LNCaP clone FGC (cell line): Measurements from ENCODE around the gene SDF4.

Experiments
- DNase-seq: peaks from one replicate; pipeline ENCODE4 v3.0.0-alpha.2; 2011; ENCODE audit warnings: low read depth
- H3K4me3 ChIP-seq: 2 replicates; pipeline ENCODE4 v1.5.1; 2011; ENCODE audit warnings: mild to moderate bottlenecking, low read depth, low read length, control low read depth
- TF ChIP-seq, protein P1 (sequence below): IDR thresholded peaks from 2 replicates; pipeline ENCODE4 v1.5.1; 2012; ENCODE audit warnings: mild to moderate bottlenecking; ENCODE audit not compliant: control insufficient read depth, insufficient read depth; ENCODE audit errors: extremely low read depth

The SDF4 gene

DNA sequence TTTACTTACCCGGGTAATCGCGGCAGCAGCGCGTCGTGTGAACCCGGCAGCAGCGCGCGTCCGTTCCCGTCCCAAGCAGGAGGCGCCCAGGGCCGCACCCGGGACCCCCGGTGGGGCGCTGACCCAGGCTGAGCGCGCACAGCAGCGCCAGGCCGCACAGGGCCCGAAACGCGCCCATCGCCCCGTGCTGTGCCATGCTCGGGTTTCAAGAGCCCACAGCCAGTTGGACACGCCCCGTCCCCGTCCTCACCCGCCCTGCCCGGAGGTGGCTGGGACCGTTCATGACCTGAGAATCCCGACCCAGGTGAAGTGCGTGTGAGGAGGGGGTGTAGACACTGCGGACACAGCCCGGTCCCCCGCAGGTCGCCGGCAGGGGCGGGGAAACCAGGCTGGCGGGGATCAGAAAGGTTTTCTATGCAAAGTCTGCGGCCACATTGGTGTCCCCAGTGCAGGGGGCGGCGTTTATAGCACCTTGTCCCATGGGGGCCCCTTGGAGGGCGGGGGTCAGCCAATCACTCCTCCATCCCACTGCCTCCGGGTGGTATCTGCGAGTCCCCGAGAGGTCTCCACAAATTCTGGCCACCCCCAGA lies 25.3 kb downstream of the SDF4 start, which contains the start of gene TNFRSF18:
Gene TNFRSF18 (minus strand): TSS at position 217 of the 590 bp plus-strand sequence. CDS start 21 bp downstream, at position 196.
- H3K4me3 ChIP-seq, result peak within 1 kb of the TSS; percentile 13
- TF ChIP-seq, protein P1, sequence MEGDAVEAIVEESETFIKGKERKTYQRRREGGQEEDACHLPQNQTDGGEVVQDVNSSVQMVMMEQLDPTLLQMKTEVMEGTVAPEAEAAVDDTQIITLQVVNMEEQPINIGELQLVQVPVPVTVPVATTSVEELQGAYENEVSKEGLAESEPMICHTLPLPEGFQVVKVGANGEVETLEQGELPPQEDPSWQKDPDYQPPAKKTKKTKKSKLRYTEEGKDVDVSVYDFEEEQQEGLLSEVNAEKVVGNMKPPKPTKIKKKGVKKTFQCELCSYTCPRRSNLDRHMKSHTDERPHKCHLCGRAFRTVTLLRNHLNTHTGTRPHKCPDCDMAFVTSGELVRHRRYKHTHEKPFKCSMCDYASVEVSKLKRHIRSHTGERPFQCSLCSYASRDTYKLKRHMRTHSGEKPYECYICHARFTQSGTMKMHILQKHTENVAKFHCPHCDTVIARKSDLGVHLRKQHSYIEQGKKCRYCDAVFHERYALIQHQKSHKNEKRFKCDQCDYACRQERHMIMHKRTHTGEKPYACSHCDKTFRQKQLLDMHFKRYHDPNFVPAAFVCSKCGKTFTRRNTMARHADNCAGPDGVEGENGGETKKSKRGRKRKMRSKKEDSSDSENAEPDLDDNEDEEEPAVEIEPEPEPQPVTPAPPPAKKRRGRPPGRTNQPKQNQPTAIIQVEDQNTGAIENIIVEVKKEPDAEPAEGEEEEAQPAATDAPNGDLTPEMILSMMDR, result no peak
- DNase-seq, result no peak

DNA sequence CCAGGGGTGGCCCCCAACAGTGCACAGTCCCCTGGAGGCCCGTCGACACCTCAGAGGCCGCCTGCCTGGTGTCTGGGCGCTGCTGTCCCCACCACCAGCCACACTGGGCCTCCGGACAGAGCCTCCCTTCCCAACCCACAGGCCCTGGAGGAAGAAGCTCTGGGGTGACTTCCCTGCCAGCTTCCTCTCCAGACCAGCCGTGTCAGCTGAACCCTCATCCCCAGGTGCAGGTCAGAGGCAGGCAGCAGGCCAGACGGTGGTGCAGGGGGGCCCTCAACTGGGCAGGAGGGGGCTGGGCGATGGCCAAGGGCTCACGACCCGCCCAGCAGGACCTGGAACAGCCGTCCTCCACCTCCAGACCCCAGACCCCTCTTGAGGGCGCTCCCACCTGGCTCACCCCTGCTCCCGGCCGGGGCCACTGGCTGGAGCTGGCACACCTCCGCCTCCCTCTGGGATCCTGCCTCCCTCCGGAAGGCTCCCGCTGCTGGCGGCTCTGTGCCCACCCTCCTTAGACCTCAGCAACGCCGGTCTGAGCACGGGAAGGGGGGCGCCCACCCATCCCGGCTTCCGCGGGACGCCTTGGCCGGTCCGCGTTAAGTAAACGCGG lies 25.9 kb downstream of the SDF4 start:
- DNase-seq, result no peak
- peak overlapping the region; percentile 13; the same call in 1 of the 2 replicates for H3K4me3 ChIP-seq
- TF ChIP-seq, protein P1, result no peak

DNA sequence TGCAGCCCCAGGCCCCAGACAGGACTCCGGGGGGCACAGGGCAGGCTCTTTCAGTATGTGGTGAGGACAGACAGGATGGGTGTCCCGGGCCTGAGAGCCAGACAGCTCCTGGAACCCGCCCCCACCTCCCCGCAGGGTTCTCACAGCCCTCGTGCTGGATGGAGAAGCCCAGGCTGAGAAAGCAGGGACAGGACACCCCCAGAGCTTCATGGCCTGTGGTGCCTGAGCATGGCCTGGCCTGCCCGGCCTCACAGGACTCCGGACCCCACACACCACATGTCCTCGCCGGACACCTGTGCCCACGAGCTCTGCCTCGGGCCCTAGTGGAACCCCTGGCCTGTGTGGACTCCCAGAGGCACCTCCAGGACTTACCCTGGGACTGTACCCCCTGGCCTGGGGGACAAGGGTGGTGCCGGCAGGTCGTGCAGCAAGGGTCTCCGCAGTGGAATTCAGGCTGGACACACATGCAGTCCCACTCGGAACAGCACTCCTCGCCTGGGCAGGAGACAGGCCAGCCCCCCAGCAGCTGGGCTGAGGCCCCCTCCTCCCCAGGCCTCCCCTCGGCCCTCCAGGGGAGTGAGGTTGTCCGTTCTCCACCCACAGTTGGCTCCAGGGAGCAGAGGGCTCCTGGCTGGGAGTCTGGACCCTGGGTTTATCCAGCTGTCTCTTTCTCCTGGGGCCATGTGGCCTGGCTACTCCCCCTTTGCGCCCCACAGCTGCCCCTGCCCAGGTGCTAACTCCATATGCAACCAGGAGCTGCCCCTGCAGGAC lies 26.6 kb downstream of the SDF4 start:
- no peak for DNase-seq
- TF ChIP-seq, protein P1, result no peak
- H3K4me3 ChIP-seq, result no peak overlapping the region

DNA sequence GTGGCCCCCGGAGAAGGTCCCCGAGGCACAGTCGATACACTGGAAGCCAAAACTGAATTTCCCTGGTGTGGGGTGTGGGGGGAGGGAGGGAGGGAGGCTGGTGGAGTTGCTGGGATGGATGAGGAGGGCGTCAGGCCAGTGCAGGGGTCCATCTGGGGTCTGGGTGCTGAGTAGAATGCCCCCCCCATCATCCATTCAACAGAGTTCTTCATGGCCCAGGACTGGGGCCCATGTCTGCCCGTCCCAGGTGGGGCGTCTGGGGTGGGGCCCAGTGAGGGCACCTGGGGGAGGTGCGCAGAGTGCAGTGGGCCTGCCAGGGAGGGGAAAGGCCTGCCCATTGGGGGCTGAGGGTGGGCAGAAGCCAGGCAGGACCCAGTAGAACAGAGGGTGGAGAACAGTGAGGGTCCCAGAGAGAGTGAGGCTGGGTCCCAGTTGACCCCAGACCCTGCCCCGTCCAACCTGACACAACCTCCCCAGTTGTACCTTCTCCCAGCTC lies 27.3 kb downstream of the SDF4 start:
- no peak for DNase-seq
- no peak overlapping the region for H3K4me3 ChIP-seq
- TF ChIP-seq, protein P1, result no peak

DNA sequence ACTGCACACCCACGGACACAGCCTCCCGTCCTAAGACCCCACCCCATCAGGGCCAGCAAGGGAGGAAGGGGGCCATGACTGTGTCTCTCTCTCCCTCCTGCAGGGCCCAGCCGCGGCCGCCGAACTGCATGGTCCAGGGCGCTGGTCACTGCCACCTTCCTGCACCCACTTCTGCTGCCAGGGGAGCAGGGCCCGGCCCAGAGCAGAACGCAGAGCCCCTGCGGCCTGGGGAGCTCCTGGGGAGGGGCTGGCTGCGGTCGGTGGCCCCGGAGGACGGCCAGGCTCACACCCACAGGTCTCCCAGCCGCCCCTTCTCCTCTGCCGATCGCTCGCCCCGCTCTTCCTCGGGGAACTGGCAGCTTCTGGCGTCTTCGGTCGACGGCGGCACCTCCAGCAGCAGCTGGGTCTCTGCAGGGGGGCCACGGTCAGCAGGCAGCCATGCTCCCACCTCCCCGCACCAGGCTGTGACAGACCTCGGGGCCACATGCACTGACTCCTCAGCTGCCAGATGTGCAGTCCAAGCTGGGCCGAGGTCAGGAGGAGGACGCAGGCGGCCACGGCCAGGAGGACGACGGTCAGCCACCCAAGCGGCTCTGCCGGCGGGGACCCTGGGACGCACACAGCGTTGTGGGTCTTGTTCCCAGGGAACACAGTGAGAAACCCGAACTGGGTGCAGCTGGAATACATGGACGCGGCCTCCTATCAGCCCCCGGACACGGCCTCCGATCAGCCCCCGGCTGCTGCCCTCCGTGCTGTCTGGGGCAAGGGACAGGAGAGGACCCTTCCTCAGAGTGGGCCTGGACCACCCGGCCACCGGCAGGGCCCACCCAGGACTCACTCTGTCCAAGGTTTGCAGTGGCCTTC lies 28.0 kb downstream of the SDF4 start:
- no peak overlapping the region for H3K4me3 ChIP-seq
- DNase-seq, result no peak
- TF ChIP-seq, protein P1, result no peak

DNA sequence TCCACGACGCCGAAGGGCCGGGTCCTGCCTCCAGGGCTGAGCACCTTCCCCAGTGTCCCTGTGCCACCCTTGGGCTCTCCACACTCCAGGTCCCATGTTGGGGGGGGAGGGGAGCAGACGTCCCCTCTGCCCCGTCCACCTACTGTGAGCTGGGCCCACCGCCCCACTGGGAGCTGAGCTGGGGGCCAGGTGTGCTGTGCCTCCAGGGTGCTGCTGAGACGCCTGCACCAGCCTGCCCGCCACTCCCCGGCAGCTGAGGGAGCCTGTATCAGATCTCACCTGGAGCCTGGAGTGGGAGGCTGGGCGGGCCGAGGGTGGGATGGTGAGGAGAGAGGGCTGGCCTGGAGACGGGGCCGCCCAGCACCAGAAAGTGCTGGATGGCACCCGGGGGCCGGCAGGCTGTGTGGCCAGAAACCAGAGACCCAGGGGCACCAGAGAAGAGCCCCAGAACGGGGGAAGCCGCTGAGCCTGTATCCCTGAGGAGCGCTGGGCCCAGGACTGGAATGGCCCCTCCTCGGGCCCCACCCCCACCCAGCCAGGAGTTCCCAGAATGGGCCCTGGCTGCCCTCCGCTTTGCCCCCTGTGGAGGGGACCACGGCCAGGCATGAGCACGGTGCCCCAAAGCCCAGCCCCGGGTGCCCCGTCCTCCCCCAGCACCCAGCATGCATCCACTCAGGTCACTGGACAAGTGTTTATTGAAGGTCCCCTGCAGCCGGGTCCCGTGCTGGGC lies 28.8 kb downstream of the SDF4 start:
- TF ChIP-seq, protein P1, result no peak
- H3K4me3 ChIP-seq, result no peak overlapping the region
- DNase-seq, result no peak
